Ishikawa (cell line): ENCODE data around the gene GSK3B.

Experiments used
- CREB1 ChIP-seq: IDR thresholded peaks from 2 replicates; pipeline ENCODE4 v1.6.1; 2012; ENCODE audit warnings: low read depth
- EGR1 ChIP-seq: IDR thresholded peaks from 2 replicates; pipeline ENCODE4 v1.6.1; 2012
- EP300 ChIP-seq: IDR thresholded peaks from 2 replicates; pipeline ENCODE4 v1.6.1; 2012; ENCODE audit warnings: borderline replicate concordance
- NFIC ChIP-seq: IDR thresholded peaks from 2 replicates; pipeline ENCODE4 v1.6.1; 2012
- RAD21 ChIP-seq: IDR thresholded peaks from 2 replicates; pipeline ENCODE4 v1.6.1; 2012; ENCODE audit warnings: low read depth
- TAF1 ChIP-seq: IDR thresholded peaks from 2 replicates; pipeline ENCODE4 v1.6.1; 2012; ENCODE audit warnings: low read depth, mild to moderate bottlenecking
- YY1 ChIP-seq: IDR thresholded peaks from 2 replicates; pipeline ENCODE4 v1.6.1; 2012; ENCODE audit warnings: low read depth
- ZBTB7A ChIP-seq: IDR thresholded peaks from 2 replicates; pipeline ENCODE4 v1.6.1; 2012; ENCODE audit warnings: low read depth
- TF ChIP-seq, protein P1 (sequence below): IDR thresholded peaks from 2 replicates; pipeline ENCODE4 v1.6.1; 2012
- TF ChIP-seq, protein P2 (sequence below): IDR thresholded peaks from 2 replicates; pipeline ENCODE4 v1.6.1; 2012; ENCODE audit warnings: low read depth, mild to moderate bottlenecking
- TF ChIP-seq, protein P3 (sequence below): IDR thresholded peaks from 2 replicates; pipeline ENCODE4 v1.6.1; 2012

DNA sequence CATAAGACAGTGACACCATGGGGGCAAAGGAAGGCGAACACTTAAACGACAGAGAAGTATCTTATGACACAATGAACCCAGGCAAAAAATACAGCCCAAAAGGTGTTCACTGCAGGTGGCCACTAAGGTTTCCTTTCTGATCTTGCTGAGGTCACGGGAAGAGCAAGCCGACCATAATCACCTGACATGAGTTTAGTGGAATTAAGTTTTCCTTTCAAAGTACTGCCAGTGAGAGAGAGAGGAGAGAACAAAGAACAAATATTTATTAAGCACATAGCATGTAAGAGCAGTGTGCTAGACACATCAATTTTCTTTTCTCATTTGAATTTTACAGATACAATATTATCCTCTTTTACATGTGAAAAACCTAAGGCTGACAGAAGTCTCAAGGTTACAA lies 210.1 kb downstream of the GSK3B start:
- no peak for TF ChIP-seq NFIC
- TF ChIP-seq RAD21: no peak
- TF ChIP-seq TAF1: no peak
- no peak for TF ChIP-seq CREB1
- no peak for TF ChIP-seq ZBTB7A
- TF ChIP-seq, protein P1, sequence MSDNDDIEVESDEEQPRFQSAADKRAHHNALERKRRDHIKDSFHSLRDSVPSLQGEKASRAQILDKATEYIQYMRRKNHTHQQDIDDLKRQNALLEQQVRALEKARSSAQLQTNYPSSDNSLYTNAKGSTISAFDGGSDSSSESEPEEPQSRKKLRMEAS: no peak
- TF ChIP-seq, protein P2, sequence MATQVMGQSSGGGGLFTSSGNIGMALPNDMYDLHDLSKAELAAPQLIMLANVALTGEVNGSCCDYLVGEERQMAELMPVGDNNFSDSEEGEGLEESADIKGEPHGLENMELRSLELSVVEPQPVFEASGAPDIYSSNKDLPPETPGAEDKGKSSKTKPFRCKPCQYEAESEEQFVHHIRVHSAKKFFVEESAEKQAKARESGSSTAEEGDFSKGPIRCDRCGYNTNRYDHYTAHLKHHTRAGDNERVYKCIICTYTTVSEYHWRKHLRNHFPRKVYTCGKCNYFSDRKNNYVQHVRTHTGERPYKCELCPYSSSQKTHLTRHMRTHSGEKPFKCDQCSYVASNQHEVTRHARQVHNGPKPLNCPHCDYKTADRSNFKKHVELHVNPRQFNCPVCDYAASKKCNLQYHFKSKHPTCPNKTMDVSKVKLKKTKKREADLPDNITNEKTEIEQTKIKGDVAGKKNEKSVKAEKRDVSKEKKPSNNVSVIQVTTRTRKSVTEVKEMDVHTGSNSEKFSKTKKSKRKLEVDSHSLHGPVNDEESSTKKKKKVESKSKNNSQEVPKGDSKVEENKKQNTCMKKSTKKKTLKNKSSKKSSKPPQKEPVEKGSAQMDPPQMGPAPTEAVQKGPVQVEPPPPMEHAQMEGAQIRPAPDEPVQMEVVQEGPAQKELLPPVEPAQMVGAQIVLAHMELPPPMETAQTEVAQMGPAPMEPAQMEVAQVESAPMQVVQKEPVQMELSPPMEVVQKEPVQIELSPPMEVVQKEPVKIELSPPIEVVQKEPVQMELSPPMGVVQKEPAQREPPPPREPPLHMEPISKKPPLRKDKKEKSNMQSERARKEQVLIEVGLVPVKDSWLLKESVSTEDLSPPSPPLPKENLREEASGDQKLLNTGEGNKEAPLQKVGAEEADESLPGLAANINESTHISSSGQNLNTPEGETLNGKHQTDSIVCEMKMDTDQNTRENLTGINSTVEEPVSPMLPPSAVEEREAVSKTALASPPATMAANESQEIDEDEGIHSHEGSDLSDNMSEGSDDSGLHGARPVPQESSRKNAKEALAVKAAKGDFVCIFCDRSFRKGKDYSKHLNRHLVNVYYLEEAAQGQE: no peak
- no peak for TF ChIP-seq YY1
- TF ChIP-seq, protein P3, sequence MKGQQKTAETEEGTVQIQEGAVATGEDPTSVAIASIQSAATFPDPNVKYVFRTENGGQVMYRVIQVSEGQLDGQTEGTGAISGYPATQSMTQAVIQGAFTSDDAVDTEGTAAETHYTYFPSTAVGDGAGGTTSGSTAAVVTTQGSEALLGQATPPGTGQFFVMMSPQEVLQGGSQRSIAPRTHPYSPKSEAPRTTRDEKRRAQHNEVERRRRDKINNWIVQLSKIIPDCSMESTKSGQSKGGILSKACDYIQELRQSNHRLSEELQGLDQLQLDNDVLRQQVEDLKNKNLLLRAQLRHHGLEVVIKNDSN: no peak
- TF ChIP-seq EGR1: no peak
- TF ChIP-seq EP300: no peak
